ENCODE data around the gene PLAGL2.
A peak's percentile ranks its signal among the peaks of the same experiment; 100 is the strongest.
"Not testable (repeated sequence)": the region's sequence is repeated elsewhere in the genome, so short reads cannot be mapped to it uniquely, and the experiment has no call there.

PLAGL2 gene

GRCh38 chr20:32179515-32179914, 28.0 kb downstream of the PLAGL2 start:
- DNase-seq, result no peak

GRCh38 chr20:32177696-32178095, 29.8 kb downstream of the PLAGL2 start:
- DNase-seq, result not testable (repeated sequence)

- peak; percentile 24 for DNase-seq
These were observed 39.2 kb downstream of the PLAGL2 start for GRCh38 chr20:32168184-32168910.

- no peak for DNase-seq
These were observed 40.0 kb downstream of the PLAGL2 start for GRCh38 chr20:32167552-32167951.

- DNase-seq, result no peak
These were observed 41.6 kb downstream of the PLAGL2 start for GRCh38 chr20:32165836-32166545.

- DNase-seq, result no peak
These were observed 42.4 kb downstream of the PLAGL2 start for GRCh38 chr20:32164984-32165735.

GRCh38 chr20:32163951-32164350, 43.6 kb downstream of the PLAGL2 start:
- no peak for DNase-seq

GRCh38 chr20:32162351-32162750, 45.2 kb downstream of the PLAGL2 start:
- no peak for DNase-seq

GRCh38 chr20:32160341-32160740, 47.2 kb downstream of the PLAGL2 start:
- DNase-seq, result no peak

- DNase-seq, result no peak
These were observed 47.7 kb downstream of the PLAGL2 start for GRCh38 chr20:32159766-32160221.

- no peak for DNase-seq
These were observed 48.4 kb downstream of the PLAGL2 start for GRCh38 chr20:32158943-32159660.

GRCh38 chr20:32158351-32158750, 49.2 kb downstream of the PLAGL2 start:
- DNase-seq, result no peak

- no peak for DNase-seq
These were observed 49.9 kb downstream of the PLAGL2 start for GRCh38 chr20:32157611-32158010.

- DNase-seq, result peak; percentile 78
These were observed 52.2 kb downstream of the PLAGL2 start for GRCh38 chr20:32155017-32155981.

- no peak for DNase-seq
These were observed 53.8 kb downstream of the PLAGL2 start for GRCh38 chr20:32153771-32154170.

- DNase-seq, result no peak
These were observed 54.3 kb downstream of the PLAGL2 start for GRCh38 chr20:32153156-32153665.

- DNase-seq, result no peak
These were observed 55.0 kb downstream of the PLAGL2 start for GRCh38 chr20:32152421-32153155.

GRCh38 chr20:32150291-32150848, 57.2 kb downstream of the PLAGL2 start:
- no peak for DNase-seq

GRCh38 chr20:32149566-32150170, 57.9 kb downstream of the PLAGL2 start:
- no peak for DNase-seq

Data from HCEC 1CT (cell line).